ENCODE results near the gene PBOV1. TPM values are rescaled to one million over a fixed set of nuclear protein-coding genes. Genes with fewer than 3 reads are reported as not detected.

The PBOV1 gene
- total RNA-seq, 1 donor from 2014 or later: not detected

DNA sequence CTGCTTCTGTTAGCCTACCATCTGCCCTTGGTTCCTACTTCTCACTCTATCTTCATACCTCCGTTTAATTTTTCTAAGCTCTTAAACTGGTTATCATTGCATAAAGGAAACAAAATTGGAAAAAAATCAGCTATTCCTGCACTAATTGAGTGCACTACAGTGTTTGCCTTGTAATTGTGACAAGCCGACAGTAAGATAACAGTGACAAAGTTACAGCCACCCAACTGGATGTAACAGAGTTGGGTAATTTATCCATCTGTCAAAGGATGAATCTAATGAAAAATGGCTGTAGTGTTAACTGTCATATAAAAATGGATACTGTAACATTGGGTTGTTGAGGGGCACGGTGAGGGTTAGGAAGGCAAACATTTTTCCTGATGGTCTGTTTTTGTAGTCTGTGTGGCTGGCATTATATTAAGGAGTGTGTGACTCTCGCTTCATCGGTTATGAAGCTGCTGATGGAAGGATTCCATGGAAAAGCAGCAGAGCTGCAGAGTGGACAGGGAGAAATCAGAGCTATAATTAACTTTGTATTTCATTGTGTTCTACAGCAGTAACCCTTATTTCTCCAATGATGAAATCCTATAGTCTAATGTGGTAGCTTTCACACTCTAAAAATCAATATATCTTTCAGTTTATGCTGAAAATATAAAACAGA is 12.7 kb downstream of the PBOV1 start:
- DNase-seq (ENCODE audit: low read depth): no peak

DNA sequence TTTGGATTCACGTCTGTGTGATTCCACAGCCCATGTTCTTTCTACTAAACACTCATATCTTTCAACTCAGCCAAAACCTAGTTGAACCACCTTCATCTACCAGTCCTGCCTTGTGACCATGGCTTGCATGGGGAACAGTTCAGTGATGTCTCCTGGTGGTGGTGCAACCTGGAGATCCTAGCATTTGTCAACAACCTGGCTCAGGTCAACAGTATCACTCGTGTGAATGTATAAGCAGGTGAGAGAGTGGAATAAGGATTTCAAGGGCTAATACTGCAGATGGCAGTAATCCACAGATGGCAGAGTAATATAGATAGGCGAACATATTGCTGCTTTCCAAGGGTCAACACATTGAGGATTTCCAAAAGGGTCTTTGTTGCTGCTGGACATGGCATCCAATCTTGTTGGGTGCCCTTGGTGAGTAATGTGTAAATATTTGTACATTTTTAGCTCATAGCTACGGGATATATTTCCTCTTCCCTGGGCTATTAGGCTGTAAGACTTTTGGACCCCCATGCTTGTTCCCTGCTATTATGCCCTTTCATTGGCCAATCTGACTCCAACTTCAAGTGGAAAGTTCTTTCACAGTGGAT is 13.4 kb downstream of the PBOV1 start:
- DNase-seq (ENCODE audit: low read depth): no peak

DNA sequence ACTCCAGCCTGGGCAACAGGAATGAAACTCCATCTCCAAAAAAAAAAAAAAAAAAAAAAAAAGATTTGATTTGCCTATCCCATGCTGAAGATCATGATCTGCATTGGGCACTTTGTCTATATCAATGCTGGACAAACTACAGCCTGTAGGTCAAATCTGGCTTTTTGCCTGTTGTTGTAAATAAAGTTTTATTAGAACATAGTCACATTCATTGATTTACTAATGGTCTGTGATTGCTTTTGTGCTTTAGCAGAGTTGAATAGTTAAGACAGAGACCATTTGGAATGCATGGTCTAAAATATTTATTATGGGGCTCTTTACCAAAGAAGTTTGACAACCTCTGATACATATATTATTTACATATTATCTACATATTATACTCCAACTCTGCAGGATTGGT is 14.0 kb downstream of the PBOV1 start:
- DNase-seq (ENCODE audit: low read depth): no peak

DNA sequence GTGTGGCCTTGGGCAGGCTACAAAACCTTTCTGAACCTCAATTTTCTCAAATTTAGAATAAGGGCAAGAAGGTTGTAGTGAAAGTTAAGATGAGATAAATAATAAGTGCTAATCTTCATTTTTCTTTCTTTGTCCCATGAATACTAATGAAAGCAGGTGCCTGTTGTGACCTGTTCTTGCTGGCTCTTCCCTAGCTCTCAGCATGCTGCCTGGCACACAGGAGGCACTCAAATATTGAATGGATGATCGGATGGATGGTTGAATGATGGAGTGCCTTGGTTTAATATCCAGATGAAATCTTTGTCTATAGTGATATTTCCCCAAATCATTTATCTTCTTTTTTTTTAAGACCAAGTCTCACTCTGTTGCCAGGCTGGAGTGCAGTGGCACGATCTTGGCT is 15.0 kb downstream of the PBOV1 start:
- no peak for DNase-seq (ENCODE audit: low read depth)

DNA sequence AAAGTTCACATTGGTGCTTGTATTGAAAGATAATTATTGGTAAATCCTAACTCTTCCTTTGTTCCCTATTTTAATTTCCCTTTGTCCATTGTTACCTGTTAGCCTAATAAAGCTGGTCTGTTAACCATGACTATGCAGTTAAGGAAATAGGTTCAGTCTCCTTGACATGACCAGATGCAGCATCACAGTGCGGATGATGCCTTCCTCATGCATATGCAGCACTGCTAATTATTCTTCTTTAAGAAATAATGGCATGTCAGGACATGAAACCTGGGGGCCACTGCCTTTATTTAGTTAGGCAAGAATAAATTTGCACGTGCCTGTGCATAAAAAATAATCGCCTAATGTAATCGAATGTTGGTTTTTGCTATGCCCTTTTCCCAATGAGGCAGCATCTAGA is 16.5 kb downstream of the PBOV1 start:
- DNase-seq (ENCODE audit: low read depth): no peak

DNA sequence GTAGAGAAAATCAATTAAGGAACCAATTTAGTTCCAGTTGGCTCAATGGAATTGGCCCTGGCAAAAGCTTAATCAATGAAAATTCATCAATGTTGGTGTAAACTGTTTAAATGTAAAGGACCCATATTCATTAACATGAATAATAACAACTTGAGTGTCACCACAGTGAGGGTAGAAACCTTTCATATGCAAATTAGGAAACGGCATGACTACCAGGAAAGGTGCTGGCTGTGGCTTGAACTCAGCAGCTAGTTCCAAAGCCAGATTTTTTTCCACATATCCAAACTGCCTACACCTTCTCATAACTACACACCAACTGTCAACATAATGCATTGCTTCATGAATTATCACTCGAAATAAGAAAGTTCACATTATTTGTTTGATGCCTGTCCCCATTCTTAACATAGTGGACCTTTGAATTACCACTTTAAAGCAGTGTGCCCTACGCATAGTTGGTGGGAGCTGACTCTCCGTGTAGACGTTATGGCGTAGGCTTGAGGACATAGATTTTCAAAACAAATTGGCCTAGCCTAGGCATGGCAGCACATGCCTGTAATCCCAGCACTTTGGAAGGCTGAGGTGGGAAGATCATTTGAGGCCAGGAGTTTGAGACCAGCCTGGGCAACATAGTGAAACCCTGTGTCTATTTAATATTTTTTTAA is 19.7 kb downstream of the PBOV1 start:
- no peak for DNase-seq (ENCODE audit: low read depth)

DNA sequence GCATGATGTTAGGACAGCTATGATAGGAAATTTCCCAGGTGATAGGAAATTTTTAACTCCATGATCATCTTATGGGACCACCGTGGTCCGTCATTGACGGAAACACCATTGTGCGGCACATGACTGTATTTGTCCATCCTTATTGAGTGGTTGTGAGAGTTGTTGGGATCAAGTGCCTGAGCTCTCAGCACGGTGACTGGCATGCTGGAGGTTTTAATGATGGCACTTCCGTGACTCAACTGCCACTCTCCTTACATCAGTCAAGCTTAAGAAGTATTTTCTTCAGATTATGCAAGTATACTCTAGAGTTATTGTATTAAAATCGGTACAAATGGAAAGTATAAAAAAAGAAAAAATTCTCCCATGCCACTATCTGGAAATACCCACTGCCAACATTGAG is 20.7 kb downstream of the PBOV1 start:
- no peak for DNase-seq (ENCODE audit: low read depth)

DNA sequence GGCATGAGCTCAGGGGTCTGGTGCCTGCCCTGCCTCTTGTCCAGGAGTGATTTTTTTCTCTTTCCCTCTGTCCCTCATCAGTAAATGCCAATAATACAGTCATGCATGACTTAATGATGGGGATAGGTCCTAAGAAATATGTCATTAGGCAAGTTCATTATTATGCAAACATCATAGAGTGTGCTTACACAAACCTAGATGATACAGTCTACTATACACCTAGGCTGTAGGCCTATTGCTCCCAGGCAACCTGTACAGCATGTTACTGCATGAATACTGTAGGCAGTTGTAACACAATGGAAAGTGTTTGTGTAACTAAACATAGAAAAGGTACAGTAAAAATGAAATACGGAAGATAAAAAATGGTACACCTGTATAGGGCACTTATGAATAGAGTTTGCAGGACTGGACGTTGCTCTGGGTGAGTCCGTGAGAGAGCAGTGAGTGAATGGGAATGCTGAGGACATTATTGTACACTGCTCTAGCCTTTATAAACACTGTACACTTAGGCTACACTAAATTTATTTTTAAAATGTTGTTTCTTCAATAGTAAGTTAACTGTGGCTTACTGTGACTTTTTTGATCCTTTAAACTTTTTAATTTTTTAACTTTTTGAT is 22.1 kb downstream of the PBOV1 start:
- peak; percentile 32 for DNase-seq (ENCODE audit: low read depth)

DNA sequence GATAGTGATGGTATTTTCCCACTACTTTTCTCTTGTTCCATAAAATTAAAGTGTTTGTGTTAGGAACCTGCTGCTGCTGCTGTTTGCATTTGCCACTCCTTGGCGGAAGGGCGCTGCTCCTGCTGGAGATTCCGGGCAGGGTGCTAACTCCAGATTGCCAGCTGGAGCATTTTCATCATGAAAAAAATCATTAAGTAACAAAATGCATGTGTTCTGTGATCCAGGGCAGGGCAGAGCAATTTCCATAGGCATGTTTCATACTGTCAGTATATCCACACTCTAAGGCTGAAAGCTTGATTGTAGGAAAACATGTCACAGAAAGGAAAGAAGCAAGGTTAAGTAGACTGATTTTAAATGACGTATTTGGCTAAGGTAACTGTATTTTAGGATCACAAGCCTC is 24.0 kb downstream of the PBOV1 start:
- no peak for DNase-seq (ENCODE audit: low read depth)

DNA sequence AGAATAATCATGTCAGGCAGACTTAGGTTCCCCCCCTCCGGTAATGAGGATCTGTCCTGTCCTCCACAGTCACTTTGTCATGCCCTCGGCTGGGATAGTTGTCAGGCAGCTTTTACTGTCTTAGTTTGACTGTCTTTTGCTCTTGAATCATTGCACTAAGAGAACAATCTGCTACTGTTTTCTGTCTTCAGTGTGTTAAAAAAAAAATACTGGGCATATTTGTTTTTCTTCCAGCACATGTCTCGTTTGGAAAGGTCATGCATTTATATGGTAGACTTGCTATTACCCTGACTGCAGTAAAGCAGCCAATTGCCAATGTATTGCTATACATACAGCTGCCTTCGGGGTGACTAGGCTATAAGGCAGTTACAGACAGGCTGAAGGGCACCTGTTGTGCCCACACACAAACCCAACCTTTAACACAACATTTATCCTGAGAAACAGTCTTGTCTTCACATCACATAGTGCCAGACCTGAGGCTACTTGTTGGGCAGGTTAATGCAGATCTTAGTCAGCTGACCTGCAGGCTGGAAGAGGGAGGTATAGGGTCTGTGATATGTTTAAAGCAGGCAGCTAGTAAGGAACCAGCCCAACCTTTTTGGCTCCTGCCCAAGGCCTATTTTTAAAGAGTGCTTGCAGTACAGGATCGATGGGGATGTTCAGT is 29.9 kb downstream of the PBOV1 start:
- DNase-seq (ENCODE audit: low read depth): no peak

DNA sequence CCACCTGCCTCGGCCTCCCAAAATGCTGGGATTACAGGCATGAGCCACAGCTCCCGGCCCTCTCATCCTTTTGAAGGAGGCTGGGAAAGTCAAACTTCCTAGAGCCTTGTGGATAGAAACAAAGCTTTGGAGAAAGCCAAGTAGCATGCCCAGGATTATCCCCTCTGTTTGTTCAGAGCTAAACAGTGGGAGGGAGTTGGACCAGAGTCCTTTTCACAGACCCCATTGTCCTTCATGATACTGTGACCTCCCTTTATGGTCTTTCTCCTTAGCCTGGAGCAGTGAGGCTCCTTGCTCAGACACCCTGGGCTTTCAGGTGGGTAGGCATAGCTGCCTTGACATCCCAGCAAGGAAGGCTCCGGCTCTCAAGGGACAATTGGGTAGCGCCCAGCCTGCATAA is 31.1 kb downstream of the PBOV1 start:
- no peak for DNase-seq (ENCODE audit: low read depth)

DNA sequence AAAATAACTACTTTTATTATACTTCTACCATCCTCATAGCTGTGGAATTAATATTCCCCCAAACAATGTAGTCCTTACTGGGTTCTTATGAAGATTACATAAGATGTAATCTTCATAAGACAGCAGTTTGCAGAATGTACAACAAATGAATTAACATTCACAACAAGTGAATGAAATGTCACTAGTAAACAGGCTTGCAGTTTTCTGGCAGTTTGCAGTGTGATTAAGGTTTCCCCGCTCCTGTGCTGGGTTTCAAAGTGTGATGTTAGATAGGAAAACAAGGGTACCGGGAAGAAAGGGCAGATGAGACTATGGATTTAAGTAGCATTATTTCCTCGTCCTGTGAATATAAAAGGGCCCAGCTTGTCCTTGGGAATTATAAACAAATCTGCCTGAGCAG is 34.1 kb downstream of the PBOV1 start:
- DNase-seq (ENCODE audit: low read depth): no peak

DNA sequence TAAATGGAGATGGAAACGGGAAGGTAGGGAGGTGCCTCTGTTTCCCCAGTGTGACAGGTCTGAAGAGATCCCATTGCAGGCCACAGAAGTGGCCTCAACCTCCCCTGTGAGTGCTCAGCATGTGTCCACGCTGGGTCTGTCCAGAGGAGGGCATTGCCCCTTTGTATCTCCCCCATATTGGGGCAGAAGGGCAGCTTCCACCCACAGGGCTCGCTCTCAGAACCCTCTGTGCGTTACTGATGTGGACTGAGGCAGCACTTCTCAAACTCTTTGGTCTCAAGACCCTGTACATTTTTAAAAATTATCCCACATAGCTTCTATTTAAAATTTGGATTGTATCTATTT is 34.5 kb downstream of the PBOV1 start:
- no peak for DNase-seq (ENCODE audit: low read depth)

DNA sequence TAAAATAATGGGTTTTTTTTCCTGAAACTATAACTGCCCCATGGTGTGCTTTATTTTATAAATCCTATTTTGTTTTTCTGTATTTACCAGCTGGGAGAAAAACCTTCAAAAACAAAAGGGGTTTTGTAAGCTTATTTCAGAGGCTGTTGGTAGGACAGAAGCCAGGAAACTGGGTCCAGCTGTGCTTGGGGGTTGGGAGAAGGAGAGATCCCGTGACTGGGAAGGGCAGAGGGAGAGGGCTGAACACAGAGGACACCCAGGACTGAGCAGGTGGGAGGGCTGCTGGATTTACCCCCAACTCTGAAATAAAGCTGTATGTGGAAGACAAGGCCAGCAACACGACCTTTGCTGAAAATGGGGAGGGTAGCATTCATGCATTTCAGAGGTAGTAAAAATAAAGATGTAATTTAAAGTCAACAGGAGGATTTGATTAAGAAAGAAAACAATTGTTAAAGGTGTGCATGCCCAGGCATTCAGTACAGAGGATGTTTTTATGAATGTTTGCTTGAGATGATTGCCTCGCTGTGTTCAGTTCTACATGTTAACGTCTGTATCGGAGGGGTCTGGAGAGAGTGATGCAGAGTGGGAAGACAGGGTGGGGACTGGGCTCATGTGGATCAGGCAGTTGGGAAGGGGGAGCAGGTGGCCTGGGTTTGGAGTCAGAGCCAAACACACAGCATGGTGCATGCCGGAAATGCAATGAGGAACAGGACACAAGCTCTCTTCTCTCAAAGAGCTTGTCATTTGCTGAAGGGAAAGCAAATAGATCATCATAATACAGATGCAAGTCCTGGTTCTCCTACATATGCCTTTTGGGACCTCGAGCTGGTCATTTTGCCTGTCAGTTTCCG is 35.1 kb downstream of the PBOV1 start:
- no peak for DNase-seq (ENCODE audit: low read depth)

DNA sequence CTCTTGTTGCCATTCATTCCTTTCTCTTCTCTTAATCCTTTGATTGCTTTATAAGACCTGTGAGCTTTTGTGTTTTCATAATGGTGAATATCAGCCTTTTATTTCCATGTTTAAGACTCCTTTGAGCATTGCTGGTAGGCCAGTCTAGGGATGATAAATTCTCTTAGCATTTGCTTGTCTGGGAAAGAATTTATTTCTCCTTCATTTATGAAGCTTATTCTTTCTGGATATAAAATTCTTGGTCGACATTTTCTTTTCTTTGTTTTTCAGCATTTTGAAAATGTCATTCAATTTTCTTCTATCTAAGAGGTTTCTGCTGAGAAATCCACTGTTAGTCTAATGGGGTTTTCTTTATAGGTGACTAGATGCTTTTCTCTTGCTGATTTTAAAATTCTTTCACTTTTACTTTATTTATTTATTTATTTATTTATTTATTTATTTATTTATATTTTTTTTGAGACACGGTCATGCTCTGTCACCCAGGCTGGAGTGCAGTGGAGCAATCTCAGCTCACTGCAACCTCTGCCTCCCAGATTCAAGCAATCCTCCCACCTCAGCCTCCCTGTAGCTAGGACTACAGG is 41.5 kb downstream of the PBOV1 start:
- no peak for DNase-seq (ENCODE audit: low read depth)

DNA sequence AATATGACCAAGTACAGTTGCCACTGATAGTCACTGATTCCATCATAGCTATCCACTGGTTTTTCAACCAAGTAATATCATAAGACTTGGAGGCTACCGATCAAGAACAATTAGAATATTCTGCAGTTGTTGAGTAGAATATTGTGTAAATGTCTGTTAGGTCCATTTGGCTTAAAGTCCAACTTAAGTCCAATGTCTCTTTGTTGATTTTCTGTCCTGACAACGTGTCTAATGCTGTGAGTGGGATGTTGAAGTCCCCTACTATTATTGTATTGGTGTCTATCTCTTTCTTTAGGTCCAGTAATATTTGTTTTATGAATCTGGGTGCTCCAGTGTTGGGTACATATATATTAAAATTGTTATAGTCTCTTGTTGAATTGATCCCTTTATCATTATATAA is 42.7 kb downstream of the PBOV1 start:
- no peak for DNase-seq (ENCODE audit: low read depth)

Other genes with a start within 250 kb of the PBOV1 start
- gene PERP, start 111.1 kb downstream of the PBOV1 start, total RNA-seq: 44.5 and 49.8 TPM in 2 replicates
- 8.7 and 13.8 TPM in 2 replicates for gene ARFGEF3, start 56.6 kb downstream of the PBOV1 start, total RNA-seq
- gene SMIM28, start 159.4 kb upstream of the PBOV1 start, total RNA-seq: not detected in 2 replicates
- 39.0 and 80.4 TPM in 2 replicates for gene HEBP2, start 185.7 kb upstream of the PBOV1 start, total RNA-seq